ENCODE measurements around the gene SLC9C2.

- no peak for TF ChIP-seq MAX (CRISPR knock-in tag; IDR thresholded peaks at IDR 0.05)
- TF ChIP-seq ESRRA (CRISPR knock-in tag; IDR thresholded peaks at IDR 0.05; ENCODE audit: borderline replicate concordance), result no peak
- TF ChIP-seq CTCF (IDR thresholded peaks at IDR 0.05), result no peak
Measured at GRCh38 chr1:173503391-173503790, 99.5 kb downstream of the SLC9C2 start.
